Measurements from ENCODE around the gene P2RY11. TPM values are rescaled to one million over a fixed set of nuclear protein-coding genes. Genes with fewer than 3 reads are reported as not detected.

Gene P2RY11
- total RNA-seq, 2 experiments from 2014 or later = 39.1 to 43.1 TPM

- POLR2A ChIA-PET = no interaction called here
- Mint-ChIP-seq H3K36me3 (ENCODE audit: low read depth) (peaks cover 24% of the 10 kb centered on the region), H3K9me3 (no peaks in the 10 kb centered on the region), H3K27me3 (no peaks in the 10 kb centered on the region), H3K4me1 (peaks cover 20% of the 10 kb centered on the region), H3K4me3 (no peak overlapping the region), H3K27ac (no peak overlapping the region)
- CTCF ChIA-PET = interaction anchor here (0.6 to 2.2 kb wide), 13 partner anchors 9 to 881 kb away, joined by 3 to 9 read pairs (median 4); partner anchors contain the start of gene PPAN
- DNase-seq = no peak
These were observed 9.2 kb downstream of the P2RY11 start for GRCh38 chr19:10120538-10121189.

- POLR2A ChIA-PET = no interaction called here
- no peaks in the 10 kb centered on the region for H3K27me3 Mint-ChIP-seq
These were observed 10.6 kb downstream of the P2RY11 start for GRCh38 chr19:10122045-10122444.

DNA sequence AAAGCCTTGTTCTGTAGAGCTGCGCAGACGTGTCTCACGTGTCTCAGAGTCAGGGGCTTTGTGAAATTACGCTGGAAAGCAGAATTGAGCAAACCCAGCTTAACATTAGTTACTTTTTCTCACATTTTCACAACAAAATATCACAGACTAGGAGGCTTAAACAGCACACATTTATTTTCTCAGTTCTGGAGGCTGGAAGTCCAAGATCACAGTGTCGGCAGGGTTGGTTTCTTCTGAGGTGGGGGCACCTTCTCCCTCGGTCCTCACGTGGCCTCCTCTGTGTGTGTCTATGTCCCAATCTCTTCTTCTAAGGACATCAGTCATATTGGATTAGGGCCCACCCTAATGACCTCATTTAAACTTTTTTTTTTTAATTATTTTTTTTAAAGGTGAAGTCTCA is 12.9 kb downstream of the P2RY11 start:
- POLR2A ChIA-PET = no interaction called here
- no peaks in the 10 kb centered on the region for H3K9me3 Mint-ChIP-seq
- H3K27ac Mint-ChIP-seq = no peak overlapping the region
- no peak overlapping the region for H3K4me3 Mint-ChIP-seq
- CTCF ChIA-PET = interaction anchor here (0.7 kb wide), 1 partner anchor 468 kb away, joined by 4 read pairs; no protein-coding TSS in a partner anchor
- DNase-seq = no peak
- H3K36me3 Mint-ChIP-seq (ENCODE audit: low read depth) = peaks cover 14% of the 10 kb centered on the region
- H3K4me1 Mint-ChIP-seq = peaks cover 8% of the 10 kb centered on the region
- H3K27me3 Mint-ChIP-seq = no peaks in the 10 kb centered on the region

More at GRCh38 chr19:10122045-10122444, 10.6 kb downstream of the P2RY11 start:
- peaks cover 15% of the 10 kb centered on the region for H3K4me1 Mint-ChIP-seq
- no peak for DNase-seq
- no peak overlapping the region for H3K27ac Mint-ChIP-seq
- H3K36me3 Mint-ChIP-seq (ENCODE audit: low read depth) = peaks cover 18% of the 10 kb centered on the region
- no peaks in the 10 kb centered on the region for H3K9me3 Mint-ChIP-seq
- CTCF ChIA-PET = interaction anchor here (0.7 to 1.5 kb wide), 5 partner anchors 9 to 69 kb away, joined by 3 to 5 read pairs (median 3); partner anchors contain the start of gene PPAN
- no peak overlapping the region for H3K4me3 Mint-ChIP-seq

- H3K27me3 Mint-ChIP-seq = no peaks in the 10 kb centered on the region
- ChIA-PET CTCF (interaction anchor here (0.7 kb wide), 1 partner anchor 13 kb away, joined by 3 read pairs; no protein-coding TSS in a partner anchor), POLR2A (no interaction called here)
- H3K4me1 Mint-ChIP-seq = no peaks in the 10 kb centered on the region
- no peak overlapping the region for H3K4me3 Mint-ChIP-seq
- no peak for DNase-seq
- H3K9me3 Mint-ChIP-seq = no peaks in the 10 kb centered on the region
- peaks cover 14% of the 10 kb centered on the region for H3K36me3 Mint-ChIP-seq (ENCODE audit: low read depth)
- no peak overlapping the region for H3K27ac Mint-ChIP-seq
These were observed 14.7 kb downstream of the P2RY11 start for GRCh38 chr19:10126213-10126639.

DNA sequence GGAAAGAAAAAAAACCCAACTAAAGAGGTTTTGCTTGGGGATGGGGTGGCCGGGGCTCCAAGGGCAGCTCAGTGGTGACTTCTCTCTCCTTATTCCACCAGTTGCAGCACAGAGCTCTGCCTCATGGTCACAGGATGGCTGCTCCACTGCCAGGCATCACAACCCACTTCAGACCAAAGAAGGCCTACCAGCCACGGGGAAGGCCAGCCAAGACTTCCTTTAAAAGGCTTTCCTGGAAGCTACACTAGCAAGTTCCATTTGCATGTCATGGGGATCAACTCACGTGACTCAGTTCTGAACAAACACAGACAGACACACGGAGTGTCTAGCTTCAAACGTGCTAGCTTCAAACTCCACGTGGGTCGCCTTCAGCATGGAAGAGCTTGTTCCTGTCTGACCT is 21.4 kb downstream of the P2RY11 start:
- Mint-ChIP-seq H3K36me3 (ENCODE audit: low read depth) (peaks cover 35% of the 10 kb centered on the region), H3K4me3 (no peak overlapping the region), H3K27ac (no peak overlapping the region), H3K4me1 (no peaks in the 10 kb centered on the region), H3K27me3 (no peaks in the 10 kb centered on the region), H3K9me3 (no peaks in the 10 kb centered on the region)
- CTCF ChIA-PET = interaction anchor here (1.0 to 1.9 kb wide), 2 partner anchors 9 to 12 kb away, joined by 4 to 5 read pairs; no protein-coding TSS in a partner anchor
- DNase-seq = no peak
- POLR2A ChIA-PET = no interaction called here

DNA sequence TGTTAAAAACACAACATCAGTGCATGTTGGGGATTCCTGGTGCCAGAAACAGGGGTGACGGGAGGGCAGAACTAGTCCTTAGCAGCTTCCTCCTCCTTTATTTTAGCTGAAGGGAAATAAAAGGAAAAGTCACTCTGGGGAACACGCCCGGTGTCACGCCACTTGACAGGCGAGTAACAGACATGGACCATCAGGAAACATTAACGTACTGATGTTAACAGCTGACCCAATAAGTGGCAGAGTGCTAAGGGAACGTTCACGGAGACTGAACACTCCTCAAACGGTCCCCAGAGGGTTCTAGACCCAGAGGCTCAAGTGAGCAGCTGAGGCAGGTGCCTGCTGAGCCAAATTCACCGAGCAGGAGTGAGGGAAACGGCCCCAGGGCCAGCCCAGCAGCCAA is 22.1 kb downstream of the P2RY11 start:
- H3K9me3 Mint-ChIP-seq = no peaks in the 10 kb centered on the region
- no peak overlapping the region for H3K4me3 Mint-ChIP-seq
- ChIA-PET CTCF (interaction anchor here (1.9 kb wide), 1 partner anchor 8 kb away, joined by 5 read pairs; no protein-coding TSS in a partner anchor), POLR2A (no interaction called here)
- H3K27me3 Mint-ChIP-seq = no peaks in the 10 kb centered on the region
- peaks cover 36% of the 10 kb centered on the region for H3K36me3 Mint-ChIP-seq (ENCODE audit: low read depth)
- H3K4me1 Mint-ChIP-seq = no peaks in the 10 kb centered on the region
- DNase-seq = no peak
- H3K27ac Mint-ChIP-seq = no peak overlapping the region

GRCh38 chr19:10134040-10134439 is 22.5 kb downstream of the P2RY11 start:
- Mint-ChIP-seq H3K27me3 (no peaks in the 10 kb centered on the region), H3K9me3 (no peaks in the 10 kb centered on the region), H3K36me3 (ENCODE audit: low read depth) (peaks cover 35% of the 10 kb centered on the region), H3K27ac (no peak overlapping the region), H3K4me3 (no peak overlapping the region), H3K4me1 (no peaks in the 10 kb centered on the region)
- POLR2A ChIA-PET = no interaction called here
- DNase-seq = no peak
- CTCF ChIA-PET = no interaction called here

DNA sequence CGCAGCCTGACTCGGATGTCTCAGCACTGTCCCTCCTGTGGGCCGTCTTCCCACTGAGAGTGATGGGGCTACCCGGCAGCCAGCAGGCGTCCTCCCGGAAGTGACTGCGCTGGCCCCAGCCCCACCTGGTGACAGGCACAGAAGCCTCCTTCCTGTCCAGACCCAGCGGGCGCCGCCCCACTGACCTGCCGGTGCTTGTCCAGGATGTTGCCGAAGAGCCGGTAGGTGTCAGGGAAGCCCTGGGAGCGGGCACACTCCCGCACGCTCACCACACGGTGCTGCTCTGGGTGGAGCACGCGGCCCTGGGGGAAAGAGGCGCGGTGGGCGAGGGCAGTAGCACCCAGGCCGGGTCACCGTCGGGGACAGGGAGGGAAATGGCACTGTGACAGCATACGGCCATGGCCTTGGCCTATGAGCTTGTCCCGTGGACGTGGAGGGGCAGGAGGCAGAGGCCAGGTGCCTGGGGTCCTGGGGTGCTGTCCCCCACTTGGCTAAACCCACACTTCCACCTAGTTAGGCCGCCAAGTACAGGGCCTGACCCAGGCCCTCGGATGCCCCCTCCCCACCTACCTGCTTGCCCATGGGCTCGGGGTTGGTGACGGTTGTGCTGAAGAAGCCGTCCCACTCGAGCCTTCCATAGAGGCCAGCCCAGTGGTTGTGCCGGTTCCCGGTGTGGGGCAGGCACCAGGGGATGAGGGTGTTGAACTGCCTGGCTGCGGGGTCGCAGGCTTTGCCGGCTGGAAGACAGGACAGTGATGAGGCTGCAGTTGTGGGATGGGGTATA is 24.2 kb downstream of the P2RY11 start:
- Mint-ChIP-seq H3K9me3 (no peaks in the 10 kb centered on the region), H3K36me3 (ENCODE audit: low read depth) (peaks cover 44% of the 10 kb centered on the region), H3K4me1 (no peaks in the 10 kb centered on the region), H3K27me3 (no peaks in the 10 kb centered on the region), H3K4me3 (no peak overlapping the region), H3K27ac (no peak overlapping the region)
- no peak for DNase-seq
- CTCF ChIA-PET = interaction anchor here (0.6 to 1.1 kb wide), 3 partner anchors 7 to 17 kb away, joined by 3 read pairs; no protein-coding TSS in a partner anchor
- POLR2A ChIA-PET = no interaction called here

- POLR2A ChIA-PET = no interaction called here
- peaks cover 52% of the 10 kb centered on the region for H3K36me3 Mint-ChIP-seq (ENCODE audit: low read depth)
- DNase-seq = no peak
- CTCF ChIA-PET = interaction anchor here (0.7 to 1.2 kb wide), 2 partner anchors 16 kb away, joined by 3 read pairs; no protein-coding TSS in a partner anchor
- H3K4me3 Mint-ChIP-seq = no peak overlapping the region
- peak overlapping the region; percentile 9 for H3K27ac Mint-ChIP-seq
- no peaks in the 10 kb centered on the region for H3K27me3 Mint-ChIP-seq
- H3K4me1 Mint-ChIP-seq = peaks cover 4% of the 10 kb centered on the region
- H3K9me3 Mint-ChIP-seq = no peaks in the 10 kb centered on the region
These were observed 25.4 kb downstream of the P2RY11 start for GRCh38 chr19:10136936-10137335.

DNA sequence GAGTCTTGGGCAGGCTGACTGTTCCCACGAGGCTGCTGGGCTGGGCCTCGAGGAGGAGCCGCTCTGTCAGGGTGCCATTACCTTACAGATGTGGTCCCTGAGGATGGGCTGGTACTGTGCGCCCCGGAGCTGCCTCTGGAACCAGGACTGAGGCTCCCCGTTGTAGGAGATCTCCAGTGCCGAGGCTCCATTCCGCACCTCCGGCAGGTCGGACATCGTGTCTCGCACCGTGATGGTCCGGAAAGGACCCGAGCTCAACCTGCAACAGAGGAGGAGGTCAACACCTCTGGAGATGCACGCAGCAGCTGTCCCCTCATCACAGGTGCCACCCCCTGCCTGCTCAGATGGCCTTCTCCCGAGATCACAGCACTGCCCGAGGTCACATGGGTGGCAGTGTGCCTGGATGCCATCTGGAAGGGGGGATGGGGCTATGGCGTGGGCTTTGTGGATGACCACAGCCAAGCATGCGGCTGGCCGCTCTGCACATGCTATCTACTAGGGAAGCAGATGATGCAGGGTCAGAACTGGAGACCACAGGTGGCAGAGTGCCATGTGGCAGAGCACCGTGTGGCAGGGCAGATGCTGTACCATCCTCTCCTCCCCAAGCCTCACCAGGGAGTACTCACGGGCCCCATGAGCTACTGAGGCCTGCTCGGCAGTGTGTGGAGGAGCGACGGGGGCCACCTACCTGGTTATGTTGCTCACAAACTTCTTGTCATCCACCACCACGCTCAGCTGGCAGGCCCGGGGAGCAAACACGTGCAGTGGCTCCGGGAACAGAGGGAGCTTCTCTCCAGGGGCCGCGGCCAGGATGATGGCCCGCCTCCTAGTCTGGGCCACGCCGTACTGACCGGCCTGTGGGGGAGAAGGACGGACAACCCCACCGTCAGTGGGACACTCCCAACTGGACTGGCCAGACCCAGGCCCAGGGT is 26.5 kb downstream of the P2RY11 start:
- CTCF ChIA-PET = interaction anchor here (0.7 to 1.4 kb wide), 3 partner anchors 18 to 278 kb away, joined by 3 read pairs; no protein-coding TSS in a partner anchor
- Mint-ChIP-seq H3K4me3 (no peak overlapping the region), H3K36me3 (ENCODE audit: low read depth) (peaks cover 58% of the 10 kb centered on the region), H3K4me1 (peaks cover 14% of the 10 kb centered on the region), H3K27ac (no peak overlapping the region), H3K27me3 (no peaks in the 10 kb centered on the region), H3K9me3 (no peaks in the 10 kb centered on the region)
- no peak for DNase-seq
- POLR2A ChIA-PET = no interaction called here

GRCh38 chr19:10138879-10139795 is 27.6 kb downstream of the P2RY11 start:
- no peak overlapping the region for H3K4me3 Mint-ChIP-seq
- H3K4me1 Mint-ChIP-seq = peaks cover 22% of the 10 kb centered on the region
- DNase-seq = no peak
- ChIA-PET CTCF (interaction anchor here (0.6 to 1.4 kb wide), 6 partner anchors 25 to 330 kb away, joined by 3 to 4 read pairs (median 3); no protein-coding TSS in a partner anchor), POLR2A (no interaction called here)
- no peaks in the 10 kb centered on the region for H3K27me3 Mint-ChIP-seq
- no peaks in the 10 kb centered on the region for H3K9me3 Mint-ChIP-seq
- peaks cover 60% of the 10 kb centered on the region for H3K36me3 Mint-ChIP-seq (ENCODE audit: low read depth)
- peak overlapping the region; percentile 78 for H3K27ac Mint-ChIP-seq
